ENCODE results near the gene CREM. TPM values are rescaled to one million over a fixed set of nuclear protein-coding genes. Genes with fewer than 3 reads are reported as not detected.

CREM gene
- total and polyA plus RNA-seq, 2 donors from 2014 or later, result 41.3 to 43.9 TPM

DNA sequence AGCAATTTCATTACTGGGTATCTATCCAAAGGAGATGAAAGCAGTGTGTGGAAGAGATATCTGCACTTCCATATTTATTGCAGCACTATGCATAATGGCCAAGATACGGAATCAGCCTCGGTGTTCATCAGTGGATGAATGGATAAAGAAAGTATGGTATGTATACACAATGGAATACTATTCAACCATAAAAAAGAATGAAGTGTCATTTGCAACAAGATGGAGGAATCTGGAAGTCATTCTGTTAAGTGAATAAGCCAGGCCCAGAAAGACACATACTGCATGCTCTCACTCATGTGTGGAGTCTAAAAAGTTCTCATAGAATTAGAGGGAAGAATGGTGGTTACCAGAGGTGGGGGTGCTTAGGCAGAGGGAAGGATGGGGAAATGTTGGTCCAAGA is 35.3 kb downstream of the CREM start:
- Histone ChIP-seq H3K27ac (ENCODE audit: low read depth in 2 of 2, low read length in 2 of 2) (no peak overlapping the region), H3K36me3 (ENCODE audit: control insufficient read depth in 2 of 3, insufficient read depth in 3 of 3, low read length in 3 of 3) (no peaks in the 10 kb centered on the region), H3K4me1 (ENCODE audit: control insufficient read depth in 2 of 3, insufficient read depth in 2 of 3, low read depth in 1 of 3, low read length in 3 of 3) (no peaks in the 10 kb centered on the region), H3K9ac (ENCODE audit: low read length in 3 of 3) (no peak overlapping the region), H3K27me3 (ENCODE audit: control insufficient read depth, insufficient read depth, low read length) (no peaks in the 10 kb centered on the region), H3K9me3 (ENCODE audit: control insufficient read depth in 2 of 3, insufficient read depth in 1 of 3, low read length in 3 of 3) (peaks cover 0 to 3% (median 0%) of the 10 kb centered on the region in 3 donors), H3K4me3 (ENCODE audit: low read length in 3 of 3) (no peak overlapping the region)
- no peak for DNase-seq
- no peak for TF ChIP-seq CTCF (IDR thresholded peaks at IDR 0.05; ENCODE audit: borderline replicate concordance, extremely low read depth, insufficient read depth)
- FAIRE-seq, result no peak
- intact Hi-C loops (cut with DNase I), result no loop called here

- intact Hi-C loops (cut with DNase I), result no loop called here
- FAIRE-seq, result no peak
- Histone ChIP-seq H3K4me1 (ENCODE audit: control insufficient read depth in 2 of 3, insufficient read depth in 2 of 3, low read depth in 1 of 3, low read length in 3 of 3) (no peaks in the 10 kb centered on the region), H3K9ac (ENCODE audit: low read length in 3 of 3) (no peak overlapping the region), H3K4me3 (ENCODE audit: low read length in 3 of 3) (no peak overlapping the region), H3K9me3 (ENCODE audit: control insufficient read depth in 2 of 3, insufficient read depth in 1 of 3, low read length in 3 of 3) (no peaks in the 10 kb centered on the region), H3K36me3 (ENCODE audit: control insufficient read depth in 2 of 3, insufficient read depth in 3 of 3, low read length in 3 of 3) (no peaks in the 10 kb centered on the region), H3K27me3 (ENCODE audit: control insufficient read depth, insufficient read depth, low read length) (no peaks in the 10 kb centered on the region), H3K27ac (ENCODE audit: low read depth in 2 of 2, low read length in 2 of 2) (no peak overlapping the region)
- no peak for TF ChIP-seq CTCF (IDR thresholded peaks at IDR 0.05; ENCODE audit: borderline replicate concordance, extremely low read depth, insufficient read depth)
- no peak for DNase-seq
Observed at GRCh38 chr10:35165136-35165535, 38.5 kb downstream of the CREM start.

DNA sequence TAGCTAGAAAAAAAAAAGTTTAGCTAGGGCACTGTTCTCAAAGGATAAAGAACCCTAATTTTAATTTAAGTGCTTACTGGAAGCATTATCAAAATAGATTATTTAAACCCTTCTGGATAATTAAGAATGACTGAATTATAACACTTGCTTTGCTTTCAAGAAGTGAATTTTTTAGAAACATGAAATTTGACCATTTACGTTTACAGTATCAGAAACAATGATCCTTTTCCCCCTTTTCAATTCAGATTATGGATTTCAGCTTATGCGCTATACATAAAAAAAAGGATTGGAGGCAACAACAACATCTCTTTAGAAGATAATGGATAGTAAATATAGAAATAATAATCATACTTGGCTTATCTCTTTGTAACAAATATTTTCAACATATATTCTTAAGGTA is 39.2 kb downstream of the CREM start:
- TF ChIP-seq CTCF (IDR thresholded peaks at IDR 0.05; ENCODE audit: borderline replicate concordance, extremely low read depth, insufficient read depth), result no peak
- intact Hi-C loops (cut with DNase I), result no loop called here
- Histone ChIP-seq H3K4me3 (ENCODE audit: low read length in 3 of 3) (no peak overlapping the region), H3K27ac (ENCODE audit: low read depth in 2 of 2, low read length in 2 of 2) (no peak overlapping the region), H3K9ac (ENCODE audit: low read length in 3 of 3) (no peak overlapping the region), H3K27me3 (ENCODE audit: control insufficient read depth, insufficient read depth, low read length) (no peaks in the 10 kb centered on the region), H3K9me3 (ENCODE audit: control insufficient read depth in 2 of 3, insufficient read depth in 1 of 3, low read length in 3 of 3) (no peaks in the 10 kb centered on the region), H3K36me3 (ENCODE audit: control insufficient read depth in 2 of 3, insufficient read depth in 3 of 3, low read length in 3 of 3) (no peaks in the 10 kb centered on the region), H3K4me1 (ENCODE audit: control insufficient read depth in 2 of 3, insufficient read depth in 2 of 3, low read depth in 1 of 3, low read length in 3 of 3) (no peaks in the 10 kb centered on the region)
- DNase-seq, result no peak
- FAIRE-seq, result no peak

GRCh38 chr10:35166607-35167006 is 40.0 kb downstream of the CREM start:
- FAIRE-seq (no peak), DNase-seq (no peak)
- Histone ChIP-seq H3K9ac (ENCODE audit: low read length in 3 of 3) (no peak overlapping the region), H3K9me3 (ENCODE audit: control insufficient read depth in 2 of 3, insufficient read depth in 1 of 3, low read length in 3 of 3) (no peaks in the 10 kb centered on the region), H3K36me3 (ENCODE audit: control insufficient read depth in 2 of 3, insufficient read depth in 3 of 3, low read length in 3 of 3) (no peaks in the 10 kb centered on the region), H3K27me3 (ENCODE audit: control insufficient read depth, insufficient read depth, low read length) (no peaks in the 10 kb centered on the region), H3K4me3 (ENCODE audit: low read length in 3 of 3) (no peak overlapping the region), H3K4me1 (ENCODE audit: control insufficient read depth in 2 of 3, insufficient read depth in 2 of 3, low read depth in 1 of 3, low read length in 3 of 3) (no peaks in the 10 kb centered on the region), H3K27ac (ENCODE audit: low read depth in 2 of 2, low read length in 2 of 2) (no peak overlapping the region)
- intact Hi-C loops (cut with DNase I), result no loop called here
- no peak for TF ChIP-seq CTCF (IDR thresholded peaks at IDR 0.05; ENCODE audit: borderline replicate concordance, extremely low read depth, insufficient read depth)
